Measurements from ENCODE around the gene TIGD3.

The TIGD3 gene

GRCh38 chr11:65390996-65391395, 36.4 kb downstream of the TIGD3 start:
- no peak for DNase-seq

- DNase-seq = no peak
These were observed 37.8 kb downstream of the TIGD3 start for GRCh38 chr11:65392186-65392829.

GRCh38 chr11:65392899-65393298, 38.3 kb downstream of the TIGD3 start:
- DNase-seq = no peak

- DNase-seq = no peak
These were observed 39.0 kb downstream of the TIGD3 start for GRCh38 chr11:65393513-65394079.

GRCh38 chr11:65394125-65394536, 39.6 kb downstream of the TIGD3 start:
- no peak for DNase-seq

GRCh38 chr11:65395961-65396530, 41.5 kb downstream of the TIGD3 start:
- no peak for DNase-seq

- no peak for DNase-seq
These were observed 42.5 kb downstream of the TIGD3 start for GRCh38 chr11:65396769-65397745.

- no peak for DNase-seq
These were observed 43.9 kb downstream of the TIGD3 start for GRCh38 chr11:65398362-65398910.

GRCh38 chr11:65399249-65399648, 44.7 kb downstream of the TIGD3 start:
- no peak for DNase-seq

GRCh38 chr11:65399845-65400244, 45.3 kb downstream of the TIGD3 start:
- no peak for DNase-seq

GRCh38 chr11:65400307-65401072, 45.9 kb downstream of the TIGD3 start:
- no peak for DNase-seq

- no peak for DNase-seq
These were observed 46.7 kb downstream of the TIGD3 start for GRCh38 chr11:65401073-65401802.

- DNase-seq = no peak
These were observed 47.3 kb downstream of the TIGD3 start for GRCh38 chr11:65401803-65402248.

GRCh38 chr11:65402790-65403189, 48.2 kb downstream of the TIGD3 start:
- DNase-seq = no peak

GRCh38 chr11:65403607-65404121, 49.1 kb downstream of the TIGD3 start:
- no peak for DNase-seq

- DNase-seq = no peak
These were observed 49.7 kb downstream of the TIGD3 start for GRCh38 chr11:65404210-65404609.

- no peak for DNase-seq
These were observed 50.2 kb downstream of the TIGD3 start for GRCh38 chr11:65404638-65405339.
